RPMI7951 (cell line): ENCODE measurements around the gene ARHGDIA. TPM values are rescaled to one million over a fixed set of nuclear protein-coding genes. Genes with fewer than 3 reads are reported as not detected.

Experiments used
- DNase-seq: peaks from one replicate; pipeline ENCODE4 v3.0.0-alpha.2; 2012; ENCODE audit warnings: low read depth
- total RNA-seq: library from RNA; depleted of rRNA; stranded (reverse); fragments of >200 nt; shearing (Covaris generic); gene quantifications from 2 replicates; pipeline ENCODE4 v1.2.3, GENCODE V29; 2014

ARHGDIA gene
- total RNA-seq, 1 experiment from 2014 or later = 170 TPM

DNA sequence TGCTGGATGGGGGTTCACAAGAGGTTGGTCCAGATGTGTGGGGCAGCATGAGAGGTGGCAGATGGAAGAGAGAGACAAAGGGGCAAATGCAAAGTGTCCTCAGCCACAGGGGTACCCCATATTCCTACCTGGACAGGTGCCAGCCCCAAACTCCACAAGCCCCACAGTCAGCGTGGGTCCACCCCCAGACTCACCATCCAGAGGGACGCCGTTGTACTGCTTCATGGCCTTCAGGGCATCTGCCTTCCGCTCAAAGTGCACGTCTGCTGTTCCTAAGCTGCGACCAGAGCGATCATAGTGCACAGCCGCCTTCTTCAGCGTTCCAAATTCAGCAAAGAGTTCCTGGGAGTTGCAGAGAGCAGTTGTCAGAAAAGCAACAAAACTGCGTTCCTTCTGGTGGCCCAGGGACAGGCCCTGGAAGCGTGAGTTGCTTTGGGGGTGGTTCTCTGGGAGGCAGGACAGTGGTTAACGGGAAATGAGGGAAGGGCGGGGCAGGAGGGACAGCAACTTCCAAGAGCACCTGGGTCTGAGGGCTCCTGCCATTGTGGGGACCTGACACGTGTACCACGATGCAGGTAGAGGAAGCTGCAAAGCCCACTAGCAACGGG, 18.0 kb upstream of the ARHGDIA start:
- no peak for DNase-seq

DNA sequence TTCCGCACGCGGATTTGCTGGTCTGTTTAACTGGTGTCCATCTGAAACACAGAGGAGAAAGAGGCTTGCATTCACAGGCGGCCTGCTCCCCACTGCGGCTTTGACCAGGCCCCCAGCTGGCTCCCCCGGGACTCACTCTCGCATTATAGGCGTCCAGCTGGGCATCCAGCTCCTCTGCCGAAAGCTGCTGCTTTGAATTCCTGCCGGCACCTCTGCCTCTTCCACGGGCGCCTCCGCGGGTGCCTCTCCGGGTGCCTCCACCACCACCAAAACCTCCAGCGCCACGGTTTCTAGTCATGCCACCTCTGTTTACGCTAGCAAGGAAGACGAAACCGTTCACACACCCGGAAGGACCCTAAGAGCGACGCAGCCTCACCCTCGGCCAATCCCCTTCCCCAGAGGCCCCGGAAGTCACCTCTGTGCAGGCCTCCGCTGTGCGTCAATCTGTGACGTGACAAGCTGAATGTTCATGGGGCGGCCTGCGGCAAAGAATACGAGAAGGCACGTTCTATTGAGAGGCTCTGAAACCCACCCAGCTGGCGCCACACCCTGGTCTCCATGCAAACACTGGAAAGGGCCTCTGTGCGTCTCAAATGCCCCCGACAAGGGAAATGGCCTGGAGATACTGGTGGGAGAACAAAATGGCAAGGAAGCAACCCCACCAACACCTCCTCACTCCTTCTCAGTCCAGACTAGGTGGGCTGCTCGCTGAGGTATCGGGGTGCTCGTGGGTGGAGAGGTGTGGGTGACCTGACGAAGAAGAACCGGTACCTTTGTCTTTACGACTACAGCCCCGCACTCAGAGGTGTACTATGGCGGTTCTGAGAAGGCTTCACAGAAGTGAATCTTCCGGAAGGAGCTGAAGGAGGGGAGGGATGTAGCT, 17.2 kb upstream of the ARHGDIA start:
- no peak for DNase-seq

DNA sequence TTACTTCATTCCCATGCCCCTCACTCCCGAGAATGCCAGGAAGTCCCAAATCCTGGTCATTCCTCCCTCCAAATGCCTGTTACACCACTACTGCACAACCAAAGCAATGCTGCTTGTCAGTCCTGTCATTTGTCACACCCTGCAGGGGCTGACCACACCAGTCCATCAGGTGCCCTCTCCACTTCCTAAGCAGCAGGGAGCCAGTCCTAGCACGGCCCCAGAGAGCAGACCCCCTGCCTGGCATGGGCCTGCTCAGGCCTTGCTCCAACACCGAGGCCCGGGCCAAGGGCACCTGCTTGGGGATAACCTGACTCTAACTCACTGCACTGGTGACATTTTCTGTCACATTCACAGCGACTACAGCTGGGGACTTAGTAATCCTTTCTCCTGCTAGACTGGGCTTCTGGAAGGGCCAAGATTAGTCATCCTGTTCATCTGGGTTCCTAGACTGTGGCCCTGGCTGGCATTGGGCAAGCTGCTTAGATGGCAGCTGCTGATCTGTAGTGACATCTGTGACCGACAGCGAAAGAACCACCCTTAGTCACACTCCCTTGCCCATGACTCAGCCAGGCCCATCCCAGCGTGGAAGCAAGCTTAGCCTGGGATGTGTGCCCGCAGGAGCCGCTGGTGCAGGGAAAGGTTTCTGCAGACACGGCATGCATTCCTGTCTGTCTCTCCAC, 14.9 kb upstream of the ARHGDIA start:
- peak; percentile 97 for DNase-seq

DNA sequence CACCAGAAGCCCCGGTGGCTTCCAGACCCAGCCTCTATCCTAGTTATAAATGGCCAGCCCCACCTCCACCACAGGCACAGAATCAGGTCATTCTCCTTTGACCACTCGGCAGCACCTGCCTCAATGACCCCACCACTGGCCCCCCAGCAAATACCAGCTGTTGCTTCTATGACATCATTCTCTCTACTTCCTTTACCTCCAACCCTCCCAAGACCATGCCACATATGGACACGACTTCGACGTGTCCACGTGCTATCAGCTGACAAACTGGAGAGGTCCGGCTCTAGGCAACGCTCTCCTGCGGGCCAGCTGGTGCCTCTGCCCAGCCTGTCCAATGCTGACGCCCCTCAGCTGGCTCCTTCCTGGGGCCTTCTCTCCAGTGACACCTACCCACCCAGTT, 14.3 kb upstream of the ARHGDIA start:
- DNase-seq = no peak

DNA sequence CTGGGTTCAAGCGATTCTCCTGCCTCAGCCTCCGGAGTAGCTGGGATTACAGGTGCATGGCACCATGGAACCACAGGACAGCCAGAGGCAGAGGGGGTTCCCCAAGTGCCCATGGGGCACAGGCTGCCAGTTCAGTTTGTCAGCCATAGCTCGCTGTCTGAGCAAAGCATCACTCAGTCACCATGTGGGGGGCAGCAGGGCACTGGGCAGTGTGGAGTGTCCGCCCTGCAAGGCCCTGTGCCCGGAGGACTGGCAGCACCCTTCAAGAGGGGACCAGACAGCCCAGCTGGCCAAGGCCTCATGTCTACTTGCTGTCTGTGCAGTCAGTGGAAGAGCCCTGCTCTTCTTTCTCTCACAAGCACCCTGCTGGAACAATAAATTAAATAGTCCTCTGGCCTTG, 13.8 kb upstream of the ARHGDIA start:
- no peak for DNase-seq

DNA sequence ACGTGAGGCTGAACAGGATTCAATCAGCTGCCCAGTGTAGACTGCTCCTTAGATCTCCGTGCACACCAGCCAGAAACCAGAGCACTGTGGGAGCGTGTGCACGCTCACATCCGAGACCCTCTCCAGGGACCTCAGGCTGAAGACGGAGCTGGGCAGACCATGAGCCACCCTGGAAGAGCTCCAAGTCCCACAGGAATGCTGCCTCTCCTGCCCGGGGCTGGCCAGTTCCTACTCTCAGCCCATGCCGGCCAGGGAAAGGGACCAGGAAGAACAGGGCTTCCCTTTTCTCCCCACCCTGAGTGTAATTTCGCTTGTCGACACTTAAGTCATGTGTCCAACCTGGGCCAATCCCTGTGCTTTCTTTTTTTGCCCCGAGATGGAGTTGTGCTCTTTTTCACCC, 13.4 kb upstream of the ARHGDIA start:
- DNase-seq = peak; percentile 56

DNA sequence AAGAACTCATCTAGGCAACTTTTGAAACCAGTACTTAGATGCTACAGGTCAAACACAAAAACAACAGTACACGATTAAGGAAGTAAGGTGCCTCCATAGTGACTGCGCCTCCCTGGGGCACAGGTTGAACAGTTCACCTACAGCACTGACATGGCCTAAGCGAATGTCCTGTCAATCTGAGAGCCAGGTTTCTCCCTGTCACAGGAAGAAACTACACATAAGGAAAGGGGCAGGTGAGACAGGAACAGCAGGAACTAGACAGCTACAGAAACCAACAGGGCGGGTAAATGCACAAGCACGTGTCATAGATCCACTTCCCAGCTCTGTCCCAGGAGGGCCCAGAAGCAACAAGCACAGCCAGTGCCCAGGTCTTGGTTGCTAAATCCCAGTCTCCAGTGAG, 8.0 kb upstream of the ARHGDIA start:
- DNase-seq = no peak

DNA sequence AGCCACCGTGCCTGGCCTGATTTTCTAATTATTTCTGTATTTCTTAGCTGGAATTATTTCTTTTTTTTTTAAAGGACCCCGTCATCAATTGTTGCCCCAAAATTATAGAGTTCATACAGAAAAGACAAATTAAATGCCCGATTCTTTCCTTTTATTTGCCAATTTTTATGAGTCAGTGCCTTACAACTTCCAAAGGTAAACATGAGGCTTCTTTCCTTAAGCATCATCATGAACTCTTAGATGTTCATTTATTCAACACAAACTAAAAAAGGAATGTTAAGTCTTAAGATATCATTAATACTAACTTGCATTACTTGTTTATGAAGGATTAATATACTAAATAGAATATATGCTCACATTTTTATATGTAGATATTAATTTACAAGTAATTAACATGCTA, 7.2 kb upstream of the ARHGDIA start:
- no peak for DNase-seq

DNA sequence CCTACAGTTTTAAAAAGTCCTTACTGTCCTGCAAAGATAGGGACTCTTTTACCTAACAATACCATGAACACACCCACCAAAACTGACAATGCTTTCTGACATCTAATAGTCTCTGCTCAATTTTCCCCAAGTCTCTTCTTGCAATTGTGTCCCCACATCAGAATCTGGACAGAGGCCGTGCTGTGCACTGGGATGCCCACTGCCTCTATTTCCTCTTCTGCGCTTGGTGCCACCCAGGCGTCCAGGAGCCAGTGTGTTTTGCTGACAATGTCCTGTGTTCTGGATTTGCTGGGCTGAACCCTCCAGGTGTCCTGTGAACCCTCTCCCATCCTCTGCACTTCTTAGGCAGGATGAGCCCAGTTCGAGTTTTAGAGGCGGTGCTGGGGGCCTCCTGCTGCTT, 6.4 kb upstream of the ARHGDIA start:
- no peak for DNase-seq

DNA sequence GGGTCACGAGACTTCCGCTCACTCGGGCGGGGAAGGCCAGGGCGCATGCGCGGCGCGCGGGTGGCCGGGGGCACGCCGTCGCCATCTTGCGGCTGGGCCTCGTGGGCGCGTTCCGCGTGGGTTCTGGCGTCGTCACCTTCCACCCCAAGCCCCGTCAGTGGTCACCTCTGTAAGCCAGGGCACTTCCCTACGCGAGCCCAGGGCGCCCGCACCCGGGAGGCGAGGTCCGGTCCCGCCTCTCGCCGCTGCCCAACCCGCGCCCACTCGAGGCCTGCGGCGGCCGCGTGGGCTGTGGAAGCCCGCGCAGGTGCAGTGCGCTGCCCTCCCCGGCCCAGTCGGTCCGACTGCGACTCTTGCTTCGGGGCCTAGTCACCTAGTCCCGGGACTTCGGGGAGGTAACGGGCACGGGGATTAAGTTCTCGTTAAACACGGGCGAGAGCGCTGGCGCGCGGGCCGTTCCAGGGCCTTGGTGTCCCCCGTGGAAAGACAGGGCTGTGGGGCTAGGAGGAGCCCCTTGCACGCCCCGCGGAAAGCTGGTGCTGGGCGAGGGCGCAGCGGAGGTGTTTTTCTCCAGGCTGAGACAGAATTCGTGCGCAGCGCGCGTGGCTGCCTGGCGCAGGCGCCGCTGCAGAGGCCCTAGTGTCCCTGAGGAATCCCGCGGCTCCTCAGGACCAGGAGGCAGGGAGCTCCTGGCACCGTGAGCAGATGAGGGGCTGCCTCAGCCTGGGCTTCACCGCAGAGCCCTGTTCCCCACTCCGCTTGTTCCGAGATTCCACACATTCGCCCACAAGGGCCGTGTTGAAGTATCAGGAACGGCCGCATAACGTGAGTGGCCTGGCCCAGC, 472 bp upstream of the ARHGDIA start:
- DNase-seq = peak; percentile 84

DNA sequence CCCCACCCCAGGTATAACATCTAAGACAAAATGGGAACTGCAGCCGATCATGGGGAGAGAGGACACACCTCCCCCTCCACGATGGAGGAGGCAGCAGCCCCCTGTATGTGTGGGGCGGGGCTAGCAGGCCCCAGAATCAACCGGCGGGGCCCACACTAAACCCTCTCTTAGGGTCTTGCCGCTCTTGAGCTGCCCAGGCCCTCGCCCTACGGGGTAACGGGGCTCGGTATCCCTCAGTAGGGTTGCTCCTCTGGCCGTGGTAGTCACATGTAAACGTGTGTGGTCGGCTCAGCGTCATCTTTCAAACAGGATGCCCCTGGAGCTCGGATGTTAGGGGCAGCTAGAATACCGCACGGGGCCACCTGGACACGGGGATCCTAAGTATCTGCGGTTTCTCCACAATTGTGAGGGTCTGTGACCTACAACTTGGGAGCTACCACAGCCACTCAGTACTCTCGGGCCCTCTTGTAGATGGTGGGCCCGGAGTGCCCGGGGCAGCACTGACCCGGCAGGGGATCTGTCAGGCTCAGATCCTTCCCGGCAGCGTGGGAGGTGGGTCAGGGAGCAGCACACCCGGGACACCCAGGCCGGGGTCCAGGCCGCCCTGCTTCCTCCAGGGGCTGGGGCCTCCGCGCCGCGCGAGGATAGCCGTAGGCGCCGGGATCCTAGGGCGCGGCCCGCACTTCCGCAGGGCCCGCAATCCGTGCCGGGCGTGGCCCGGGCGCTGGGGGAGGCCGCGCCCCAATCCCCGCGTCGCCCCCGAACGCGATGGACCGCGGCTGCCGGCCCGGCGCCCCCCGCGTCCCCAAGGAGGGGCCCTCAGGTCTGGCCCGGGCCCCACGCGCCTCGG, 781 bp downstream of the ARHGDIA start:
- peak; percentile 63 for DNase-seq

DNA sequence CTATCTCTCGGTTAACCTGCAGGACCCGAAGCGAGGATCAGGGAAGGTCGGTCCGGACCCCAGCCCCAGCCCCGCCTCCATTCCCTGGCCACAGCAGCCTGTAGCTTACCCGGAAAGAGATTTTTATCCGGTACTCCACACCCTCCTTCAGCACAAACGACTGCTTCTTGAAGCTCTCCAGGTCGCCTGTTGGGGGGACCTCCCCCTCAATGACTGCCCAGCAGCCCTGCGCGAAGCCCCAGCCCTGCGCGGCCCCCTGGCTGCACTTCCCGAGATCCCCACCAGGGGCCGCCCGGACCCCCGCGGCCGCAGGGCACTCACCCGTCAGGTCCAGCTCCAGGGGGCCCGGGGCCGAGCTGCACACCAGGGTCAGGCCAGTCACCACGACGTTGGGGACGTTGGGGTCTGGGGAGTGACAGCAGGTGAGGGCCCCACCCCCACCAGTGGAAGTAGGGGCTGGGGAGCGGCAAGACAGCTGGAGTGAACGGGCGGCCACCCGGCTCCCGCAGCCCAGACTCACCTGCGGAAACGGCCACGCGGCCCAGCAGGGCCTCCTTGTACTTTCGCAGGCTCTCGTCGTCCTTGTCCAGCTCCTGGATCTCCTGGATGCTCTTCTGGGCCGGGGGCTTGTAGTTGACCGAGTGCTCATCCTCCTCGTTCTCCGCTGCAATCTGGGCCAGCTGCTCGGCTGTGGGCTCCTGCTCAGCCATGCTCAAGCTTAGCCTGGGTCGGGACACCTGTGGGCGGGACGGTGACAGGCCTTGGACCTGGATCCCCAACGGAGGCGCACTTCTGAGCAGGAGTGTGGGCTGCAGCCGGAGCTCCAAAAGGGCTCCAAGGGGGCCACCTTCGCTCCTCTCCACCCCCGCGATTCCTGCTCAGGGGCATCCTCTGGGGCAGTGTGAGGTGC, 1.7 kb downstream of the ARHGDIA start:
- no peak for DNase-seq

DNA sequence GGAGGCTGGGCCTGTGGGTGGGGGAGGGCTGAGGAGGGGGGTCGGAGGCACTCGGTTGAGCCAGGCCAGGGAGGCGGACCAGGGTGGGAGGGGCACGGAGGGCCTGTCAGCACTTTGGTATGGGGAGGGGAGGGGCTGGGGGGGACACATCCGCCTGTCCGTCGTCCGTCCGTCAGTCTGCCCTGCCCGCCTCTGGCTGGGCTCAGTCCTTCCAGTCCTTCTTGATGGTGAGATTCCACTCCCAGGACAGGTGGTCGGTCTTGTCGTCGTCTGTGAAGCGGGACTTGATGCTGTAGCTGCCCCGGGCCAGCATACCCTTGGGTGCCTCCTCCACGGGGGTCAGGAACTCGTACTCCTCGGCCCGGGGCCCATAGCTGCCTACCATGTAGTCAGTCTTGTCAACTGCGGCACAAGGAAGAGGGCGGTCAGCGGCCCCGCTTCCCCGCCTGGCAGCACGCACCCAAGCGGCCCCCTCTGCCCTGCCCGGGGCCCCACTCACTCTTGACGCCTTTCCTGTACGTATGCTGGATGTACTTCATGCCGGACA, 2.4 kb downstream of the ARHGDIA start:
- DNase-seq = peak; percentile 69

DNA sequence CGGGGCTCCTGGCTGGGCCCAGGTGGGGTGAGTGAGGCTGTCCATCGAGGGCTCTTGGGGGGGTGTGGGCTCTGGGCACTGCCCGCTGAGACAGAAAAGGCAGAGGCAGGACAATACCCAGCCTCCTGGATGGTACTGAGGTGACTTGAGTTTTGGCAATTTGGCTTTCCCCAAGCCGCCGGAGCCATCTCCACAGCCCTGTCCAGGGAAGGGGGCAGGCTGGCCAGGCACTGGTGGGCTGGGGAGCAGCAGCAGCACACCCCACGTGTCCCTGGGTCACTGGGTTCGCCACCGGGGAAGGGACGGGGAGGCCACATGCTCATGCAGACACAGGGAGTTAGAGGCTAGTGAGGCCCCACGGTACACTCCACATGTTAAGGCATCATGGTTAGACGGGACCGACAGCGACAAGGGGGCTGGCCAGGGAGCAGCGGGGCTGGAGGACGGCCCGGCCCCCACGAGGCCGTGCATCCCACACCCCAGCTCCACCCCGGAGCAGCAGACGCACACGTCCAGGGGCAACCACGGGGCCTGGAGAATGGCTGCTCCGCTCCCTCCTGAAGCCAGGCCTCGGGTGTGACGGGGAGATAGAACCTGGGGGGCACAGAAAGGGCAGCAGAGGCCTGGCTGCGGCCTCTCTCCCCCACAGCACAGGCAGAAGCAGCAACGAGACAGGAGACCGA, 3.0 kb downstream of the ARHGDIA start:
- peak; percentile 35 for DNase-seq

DNA sequence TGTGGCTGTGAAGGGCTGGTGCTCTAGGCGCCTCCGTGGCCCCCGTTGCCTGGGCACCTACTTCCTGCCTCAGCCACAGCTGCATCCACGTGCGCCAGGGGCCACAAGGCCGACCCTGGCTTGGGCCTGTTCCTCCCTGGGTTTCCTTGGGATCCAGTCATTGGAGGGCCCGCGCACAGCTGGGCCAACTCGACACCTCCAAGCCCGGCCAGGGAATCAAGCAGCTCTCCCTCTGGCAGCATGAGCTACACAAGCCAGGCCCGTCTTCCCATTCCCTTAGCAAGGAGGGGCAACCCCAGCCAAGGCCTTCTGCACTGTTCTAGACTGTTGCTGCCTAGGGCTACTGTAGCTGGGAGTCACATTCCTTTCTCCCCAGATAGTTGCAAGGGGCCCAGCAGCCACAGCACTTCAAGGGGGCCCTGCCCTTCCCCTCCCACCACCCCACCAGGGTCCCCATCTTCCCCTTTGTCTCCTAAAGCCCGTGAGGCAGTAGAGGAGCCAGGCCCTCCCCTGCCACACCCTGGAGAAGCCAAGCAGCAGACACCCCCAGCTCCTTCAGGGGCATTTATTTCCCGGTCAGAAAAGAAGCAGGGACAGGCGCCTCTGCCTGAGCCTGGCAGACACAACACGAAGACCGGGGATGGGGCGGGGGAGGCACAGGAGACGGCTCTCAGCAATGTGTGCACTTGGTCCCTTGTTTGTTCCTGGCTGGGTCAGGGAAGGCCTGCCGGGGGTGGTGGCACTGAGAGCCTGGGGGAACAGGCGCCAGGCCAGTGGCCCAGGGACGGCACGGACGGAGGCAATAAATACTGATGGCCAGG, 3.8 kb downstream of the ARHGDIA start:
- DNase-seq = peak; percentile 77

DNA sequence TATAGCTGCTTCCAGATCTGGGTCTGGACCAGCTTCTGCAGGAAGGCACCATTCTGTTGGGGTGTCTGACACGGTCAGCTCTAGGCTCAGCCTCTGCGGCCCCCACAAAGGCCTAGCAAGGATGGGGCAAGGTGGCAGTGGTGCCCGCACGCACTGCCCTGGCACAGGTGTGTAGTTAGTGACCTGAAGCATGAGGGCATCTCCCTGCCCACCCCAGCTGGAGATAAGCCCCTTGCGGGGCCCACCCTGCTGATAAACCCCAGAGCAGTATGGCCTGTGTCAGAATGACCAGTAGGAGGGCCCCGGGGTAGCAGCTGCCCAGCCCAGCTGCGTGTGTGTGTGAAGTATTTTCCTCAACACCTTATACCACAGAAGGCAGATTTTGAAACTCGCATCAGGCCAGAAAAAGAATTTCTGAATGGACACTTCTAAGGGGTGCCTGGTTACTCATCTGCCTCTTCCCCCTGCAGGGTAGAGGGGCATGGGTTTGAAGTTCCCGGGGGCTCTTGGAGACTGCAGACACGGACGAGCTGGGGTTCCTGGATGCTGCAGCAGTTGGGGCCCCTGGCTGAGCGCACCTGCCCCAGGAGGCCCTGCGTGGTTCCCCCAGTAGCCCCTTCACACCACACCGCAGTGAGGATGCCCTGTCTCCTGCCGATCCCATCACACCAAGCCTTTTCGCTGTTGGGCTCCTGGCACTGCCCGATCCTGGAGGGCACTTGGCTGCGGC, 4.5 kb downstream of the ARHGDIA start:
- no peak for DNase-seq

DNA sequence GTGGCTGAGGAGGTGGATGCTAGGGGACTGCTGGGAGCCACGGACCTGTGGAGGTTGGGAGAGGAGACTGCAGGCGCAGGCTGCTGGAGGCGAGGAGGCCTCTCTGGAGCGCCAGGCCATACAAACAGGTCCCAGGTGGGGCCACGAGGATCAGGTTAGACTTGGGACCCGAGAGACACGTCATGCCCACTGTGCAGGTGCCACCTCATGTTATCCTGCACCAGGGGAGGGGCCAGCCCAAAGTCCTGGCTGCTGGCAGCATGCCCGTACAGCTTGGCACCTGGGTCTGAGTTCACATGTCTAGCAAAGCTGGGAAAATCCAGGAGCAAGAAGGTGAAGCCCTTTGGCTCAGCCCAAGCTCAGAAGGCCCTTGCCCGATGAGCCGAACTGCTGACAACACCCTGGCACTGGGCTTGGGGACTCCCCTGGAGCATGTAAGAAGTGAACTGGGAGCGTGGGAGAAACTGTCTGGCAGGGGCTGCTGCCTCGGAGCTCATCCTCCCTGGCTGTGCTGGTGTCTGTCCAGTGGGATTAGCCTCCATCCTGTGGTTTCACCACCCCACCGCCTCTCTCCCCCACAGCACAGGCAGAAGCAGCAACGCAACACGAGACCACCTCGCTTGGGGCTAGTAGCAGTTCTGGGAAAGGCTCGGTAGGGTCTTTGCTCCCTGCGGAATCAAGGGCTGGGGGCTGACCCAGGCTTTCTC, 5.3 kb downstream of the ARHGDIA start:
- DNase-seq = no peak
